Activated CD4-positive, alpha-beta memory T cell treated with anti-CD3 and anti-CD28 coated beads for 36 hours (primary cell): ENCODE data around the gene NUDCD3. TPM values are rescaled to one million over a fixed set of nuclear protein-coding genes. Genes with fewer than 3 reads are reported as not detected.

Experiments used
- CTCF ChIA-PET: fragments of 350-600 bp; sonication (Branson Sonifier 250); formaldehyde crosslinking; loops from one replicate; lab custom pipeline; 2021; ENCODE audit warnings: antibody characterized with exemption, inconsistent platforms; lab: Charles Lee
- POLR2A ChIA-PET: fragments of 350-600 bp; sonication (Branson Sonifier 250); formaldehyde crosslinking; loops from one replicate; lab custom pipeline; 2021; ENCODE audit warnings: antibody characterized with exemption; lab: Charles Lee
- DNase-seq: peaks from one replicate; pipeline ENCODE4 v3.0.0-alpha.2; 2020
- H3K27ac Mint-ChIP-seq: one replicate; pipeline ENCODE4 v1.8.0; 2021; ENCODE audit warnings: mixed read lengths
- H3K27me3 Mint-ChIP-seq: one replicate; pipeline ENCODE4 v1.8.0; 2021; ENCODE audit warnings: mixed read lengths
- H3K36me3 Mint-ChIP-seq: one replicate; pipeline ENCODE4 v1.8.0; 2021; ENCODE audit warnings: mixed read lengths
- H3K4me1 Mint-ChIP-seq: one replicate; pipeline ENCODE4 v1.8.0; 2021; ENCODE audit warnings: low read depth, mixed read lengths
- H3K4me3 Mint-ChIP-seq: one replicate; pipeline ENCODE4 v1.8.0; 2021; ENCODE audit warnings: mild to moderate bottlenecking, mixed read lengths
- H3K9me3 Mint-ChIP-seq: one replicate; pipeline ENCODE4 v1.8.0; 2021; ENCODE audit warnings: mixed read lengths
- intact Hi-C: fragments of 100-400 bp; cut with micrococcal nuclease; formaldehyde crosslinking; loops from one replicate; pipeline ENCODE4 v1.15.1; 2023
- total RNA-seq, 2 experiments: library from RNA; stranded (reverse); gene quantifications; one replicate each; pipeline ENCODE4 v1.2.3, GENCODE V29; 2021

The NUDCD3 gene
- total RNA-seq, 2 experiments from 2014 or later, result 88.9 to 92.4 TPM

- intact Hi-C loops, result no loop called here
- no peak overlapping the region for H3K4me3 Mint-ChIP-seq
- peaks cover 28% of the 10 kb centered on the region for H3K36me3 Mint-ChIP-seq
- ChIA-PET POLR2A (no interaction called here), CTCF (interaction anchor here (1.0 kb wide), 1 partner anchor 81 kb away, joined by 3 read pairs; no protein-coding TSS in a partner anchor)
- no peaks in the 10 kb centered on the region for H3K27me3 Mint-ChIP-seq
- H3K4me1 Mint-ChIP-seq, result peaks cover 15% of the 10 kb centered on the region
- DNase-seq, result no peak
- H3K27ac Mint-ChIP-seq, result no peak overlapping the region
- peaks cover 3% of the 10 kb centered on the region for H3K9me3 Mint-ChIP-seq
Observed at GRCh38 chr7:44408596-44408995, 81.9 kb downstream of the NUDCD3 start.

GRCh38 chr7:44403775-44404174 is 86.7 kb downstream of the NUDCD3 start:
- DNase-seq, result no peak
- peaks cover 10% of the 10 kb centered on the region for H3K36me3 Mint-ChIP-seq
- H3K9me3 Mint-ChIP-seq, result no peaks in the 10 kb centered on the region
- POLR2A ChIA-PET, result no interaction called here
- no peaks in the 10 kb centered on the region for H3K27me3 Mint-ChIP-seq
- intact Hi-C loops, result no loop called here
- H3K4me1 Mint-ChIP-seq, result peaks cover 3% of the 10 kb centered on the region
- no peak overlapping the region for H3K27ac Mint-ChIP-seq
- H3K4me3 Mint-ChIP-seq, result no peak overlapping the region
- CTCF ChIA-PET, result interaction anchor here (1.2 kb wide), 1 partner anchor 96 kb away, joined by 3 read pairs; no protein-coding TSS in a partner anchor

GRCh38 chr7:44403176-44403759 is 87.2 kb downstream of the NUDCD3 start:
- Mint-ChIP-seq H3K27me3 (no peaks in the 10 kb centered on the region), H3K27ac (no peak overlapping the region), H3K36me3 (peaks cover 15% of the 10 kb centered on the region), H3K4me1 (peaks cover 3% of the 10 kb centered on the region), H3K9me3 (no peaks in the 10 kb centered on the region), H3K4me3 (no peak overlapping the region)
- CTCF ChIA-PET, result interaction anchor here (1.2 kb wide), 1 partner anchor 95 kb away, joined by 3 read pairs; no protein-coding TSS in a partner anchor
- POLR2A ChIA-PET, result no interaction called here
- DNase-seq, result no peak
- intact Hi-C loops, result no loop called here

- CTCF ChIA-PET, result interaction anchor here (1.2 kb wide), 1 partner anchor 95 kb away, joined by 3 read pairs; no protein-coding TSS in a partner anchor
- H3K9me3 Mint-ChIP-seq, result no peaks in the 10 kb centered on the region
Observed at GRCh38 chr7:44402401-44403060, 87.9 kb downstream of the NUDCD3 start.

GRCh38 chr7:44401692-44402091 is 88.8 kb downstream of the NUDCD3 start:
- H3K4me1 Mint-ChIP-seq, result peaks cover 3% of the 10 kb centered on the region
- no peak overlapping the region for H3K27ac Mint-ChIP-seq
- CTCF ChIA-PET, result no interaction called here
- no peaks in the 10 kb centered on the region for H3K9me3 Mint-ChIP-seq
- no peak for DNase-seq
- intact Hi-C loops, result no loop called here
- POLR2A ChIA-PET, result interaction anchor here (1.2 kb wide), 1 partner anchor 10 kb away, joined by 3 read pairs; no protein-coding TSS in a partner anchor
- peaks cover 20% of the 10 kb centered on the region for H3K36me3 Mint-ChIP-seq
- no peak overlapping the region for H3K4me3 Mint-ChIP-seq
- H3K27me3 Mint-ChIP-seq, result no peaks in the 10 kb centered on the region

More at GRCh38 chr7:44402401-44403060, 87.9 kb downstream of the NUDCD3 start:
- Mint-ChIP-seq H3K36me3 (peaks cover 20% of the 10 kb centered on the region), H3K4me1 (peaks cover 3% of the 10 kb centered on the region), H3K27ac (no peak overlapping the region), H3K27me3 (no peaks in the 10 kb centered on the region), H3K4me3 (no peak overlapping the region)
- POLR2A ChIA-PET, result no interaction called here
- no peak for DNase-seq
- intact Hi-C loops, result no loop called here

GRCh38 chr7:44400033-44400511 is 90.4 kb downstream of the NUDCD3 start:
- H3K36me3 Mint-ChIP-seq, result peaks cover 18% of the 10 kb centered on the region
- H3K9me3 Mint-ChIP-seq, result no peaks in the 10 kb centered on the region
- intact Hi-C loops, result no loop called here
- H3K27ac Mint-ChIP-seq, result no peak overlapping the region
- H3K27me3 Mint-ChIP-seq, result no peaks in the 10 kb centered on the region
- H3K4me3 Mint-ChIP-seq, result no peak overlapping the region
- no peaks in the 10 kb centered on the region for H3K4me1 Mint-ChIP-seq
- ChIA-PET CTCF (no interaction called here), POLR2A (no interaction called here)
- DNase-seq, result no peak

GRCh38 chr7:44398953-44399574 is 91.4 kb downstream of the NUDCD3 start:
- ChIA-PET POLR2A (no interaction called here), CTCF (no interaction called here)
- H3K27ac Mint-ChIP-seq, result no peak overlapping the region
- H3K27me3 Mint-ChIP-seq, result no peaks in the 10 kb centered on the region
- peaks cover 13% of the 10 kb centered on the region for H3K36me3 Mint-ChIP-seq
- no peaks in the 10 kb centered on the region for H3K4me1 Mint-ChIP-seq
- no peaks in the 10 kb centered on the region for H3K9me3 Mint-ChIP-seq
- no peak for DNase-seq
- intact Hi-C loops, result no loop called here
- no peak overlapping the region for H3K4me3 Mint-ChIP-seq

- no peak overlapping the region for H3K27ac Mint-ChIP-seq
- POLR2A ChIA-PET, result no interaction called here
- CTCF ChIA-PET, result no interaction called here
- no peak overlapping the region for H3K4me3 Mint-ChIP-seq
- peaks cover 12% of the 10 kb centered on the region for H3K36me3 Mint-ChIP-seq
- H3K27me3 Mint-ChIP-seq, result no peaks in the 10 kb centered on the region
- DNase-seq, result no peak
- no peaks in the 10 kb centered on the region for H3K4me1 Mint-ChIP-seq
- intact Hi-C loops, result no loop called here
- H3K9me3 Mint-ChIP-seq, result no peaks in the 10 kb centered on the region
Observed at GRCh38 chr7:44398511-44398911, 91.9 kb downstream of the NUDCD3 start.

GRCh38 chr7:44396931-44397545 is 93.4 kb downstream of the NUDCD3 start:
- ChIA-PET POLR2A (no interaction called here), CTCF (interaction anchor here (1.0 kb wide), 1 partner anchor 157 kb away, joined by 3 read pairs; no protein-coding TSS in a partner anchor)
- Mint-ChIP-seq H3K9me3 (no peaks in the 10 kb centered on the region), H3K36me3 (peaks cover 12% of the 10 kb centered on the region), H3K4me1 (no peaks in the 10 kb centered on the region), H3K4me3 (no peak overlapping the region), H3K27ac (no peak overlapping the region), H3K27me3 (no peaks in the 10 kb centered on the region)
- intact Hi-C loops, result no loop called here
- no peak for DNase-seq

- ChIA-PET POLR2A (no interaction called here), CTCF (no interaction called here)
- Mint-ChIP-seq H3K27ac (no peak overlapping the region), H3K9me3 (no peaks in the 10 kb centered on the region), H3K4me1 (no peaks in the 10 kb centered on the region), H3K4me3 (no peak overlapping the region), H3K27me3 (no peaks in the 10 kb centered on the region), H3K36me3 (peaks cover 12% of the 10 kb centered on the region)
- no peak for DNase-seq
- intact Hi-C loops, result no loop called here
Observed at GRCh38 chr7:44396496-44396895, 94.0 kb downstream of the NUDCD3 start.

GRCh38 chr7:44395067-44395466 is 95.4 kb downstream of the NUDCD3 start:
- Mint-ChIP-seq H3K27ac (no peak overlapping the region), H3K4me3 (no peak overlapping the region), H3K27me3 (no peaks in the 10 kb centered on the region), H3K4me1 (no peaks in the 10 kb centered on the region), H3K9me3 (no peaks in the 10 kb centered on the region), H3K36me3 (peaks cover 20% of the 10 kb centered on the region)
- ChIA-PET CTCF (no interaction called here), POLR2A (no interaction called here)
- intact Hi-C loops, result no loop called here
- no peak for DNase-seq

- POLR2A ChIA-PET, result no interaction called here
- intact Hi-C loops, result no loop called here
- H3K36me3 Mint-ChIP-seq, result peaks cover 20% of the 10 kb centered on the region
- no peak for DNase-seq
- no peaks in the 10 kb centered on the region for H3K9me3 Mint-ChIP-seq
- H3K4me1 Mint-ChIP-seq, result no peaks in the 10 kb centered on the region
- CTCF ChIA-PET, result no interaction called here
- H3K27ac Mint-ChIP-seq, result no peak overlapping the region
- no peak overlapping the region for H3K4me3 Mint-ChIP-seq
- H3K27me3 Mint-ChIP-seq, result no peaks in the 10 kb centered on the region
Observed at GRCh38 chr7:44394636-44395035, 95.8 kb downstream of the NUDCD3 start.
